ENCODE measurements around the gene JAML. TPM values are rescaled to one million over a fixed set of nuclear protein-coding genes. Genes with fewer than 3 reads are reported as not detected.
A peak's percentile ranks its signal among the peaks of the same experiment; 100 is the strongest.

JAML gene
- total RNA-seq, 1 experiment from 2014 or later: 0.30 TPM

DNA sequence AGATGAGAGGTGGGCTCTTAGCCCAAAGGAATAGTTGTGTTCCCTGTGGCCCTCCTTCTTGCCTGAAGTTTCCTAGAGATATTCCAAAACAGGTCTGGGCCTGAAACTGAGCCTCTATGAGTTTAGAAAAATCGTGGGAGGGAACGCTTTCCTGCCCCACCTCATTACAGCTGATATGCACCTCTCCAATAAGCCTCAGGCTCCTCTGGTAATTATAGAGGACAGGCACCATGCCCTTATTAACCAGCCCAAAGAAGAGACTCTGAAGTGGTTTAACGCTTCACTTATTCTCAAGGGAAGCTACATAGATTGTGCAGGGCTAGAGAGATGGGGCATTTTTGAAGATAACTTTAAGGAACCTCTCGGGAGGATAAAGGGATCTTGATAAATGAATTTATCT, 42.7 kb upstream of the JAML start:
- no TSS peak for BruUV-seq (replicated peaks)
- Histone ChIP-seq H3K4me3 (replicated peaks in 1 of 2; ENCODE audit: low read depth in 1 of 2, low read length in 2 of 2) (no peak overlapping the region), H3K4me2 (ENCODE audit: low read length) (no peak overlapping the region), H3K27ac (ENCODE audit: low read depth, low read length) (no peak overlapping the region), H4K20me1 (ENCODE audit: insufficient read depth) (no peaks in the 10 kb centered on the region), H2AFZ (ENCODE audit: low read depth, low read length, poor library complexity, severe bottlenecking) (no peak overlapping the region), H3K79me2 (ENCODE audit: insufficient read depth, low read length) (no peaks in the 10 kb centered on the region), H3K27me3 (ENCODE audit: insufficient read depth, low read length) (no peaks in the 10 kb centered on the region), H3K4me1 (ENCODE audit: control insufficient read depth in 1 of 2, insufficient read depth in 2 of 2, low read length in 2 of 2) (peaks cover 14 to 33% of the 10 kb centered on the region in 2 experiments; a peak in 3 of 4 replicates), H3K9me2 (ENCODE audit: insufficient read depth) (no peaks in the 10 kb centered on the region), H3K9ac (ENCODE audit: low read length) (no peak overlapping the region), H3K9me3 (ENCODE audit: control insufficient read depth in 1 of 2, insufficient read depth in 1 of 2, low read depth in 1 of 2, low read length in 2 of 2) (no peaks in the 10 kb centered on the region), H3K36me3 (ENCODE audit: control insufficient read depth in 1 of 2, insufficient read depth in 2 of 2, low read length in 2 of 2) (no peaks in the 10 kb centered on the region; a peak in 1 of 4 replicates)
- ChIA-PET CTCF (interaction anchor here (0.9 kb wide), 1 partner anchor 28 kb away, joined by 3 read pairs; no protein-coding TSS in a partner anchor), RAD21 (ENCODE audit: low non-redundant PET in 1 of 2, low total read pairs in 2 of 2, uncharacterized antibody in 2 of 2, unreplicated experiment in 2 of 2) (no interaction called here), POLR2A (interaction anchor here (1.2 kb wide), 1 partner anchor 10 kb away, joined by 4 read pairs; no protein-coding TSS in a partner anchor)
- ATAC-seq: no peak
- no peak for DNase-seq (ENCODE audit: low read depth, low spot score)
- intact Hi-C loops (cut with micrococcal nuclease): no loop called here
- no peak for TF ChIP-seq EZH2 (IDR thresholded peaks at IDR 0.05)
- TF ChIP-seq, protein P1, sequence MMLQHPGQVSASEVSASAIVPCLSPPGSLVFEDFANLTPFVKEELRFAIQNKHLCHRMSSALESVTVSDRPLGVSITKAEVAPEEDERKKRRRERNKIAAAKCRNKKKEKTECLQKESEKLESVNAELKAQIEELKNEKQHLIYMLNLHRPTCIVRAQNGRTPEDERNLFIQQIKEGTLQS (IDR thresholded peaks at IDR 0.05): no peak
- no peak for TF ChIP-seq ZFX (IDR thresholded peaks at IDR 0.05)
- TF ChIP-seq, protein P2, sequence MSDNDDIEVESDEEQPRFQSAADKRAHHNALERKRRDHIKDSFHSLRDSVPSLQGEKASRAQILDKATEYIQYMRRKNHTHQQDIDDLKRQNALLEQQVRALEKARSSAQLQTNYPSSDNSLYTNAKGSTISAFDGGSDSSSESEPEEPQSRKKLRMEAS (IDR thresholded peaks at IDR 0.05): no peak

DNA sequence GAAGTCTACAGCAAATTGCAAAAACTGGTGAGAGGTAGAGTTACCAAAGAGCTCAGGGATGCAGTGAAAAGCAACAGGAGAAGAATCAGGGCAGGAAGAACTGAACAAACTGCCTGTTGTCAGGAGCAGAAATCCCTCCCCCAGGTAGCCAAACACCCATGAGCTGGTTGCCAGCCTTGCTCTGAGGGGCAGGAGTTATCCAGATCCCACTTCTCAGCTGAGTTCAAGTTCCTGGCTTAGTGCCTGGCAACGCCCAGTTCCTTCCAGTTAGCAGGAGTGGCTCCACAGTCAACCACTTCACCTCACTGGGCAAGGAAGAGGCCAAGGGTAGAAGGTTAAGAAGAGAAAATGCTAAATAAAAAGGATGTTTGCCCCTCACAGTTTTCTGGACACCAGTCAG, 41.1 kb upstream of the JAML start:
- ChIA-PET CTCF (interaction anchor here (0.6 to 1.6 kb wide), 4 partner anchors 30 to 141 kb away, joined by 3 to 5 read pairs (median 4); no protein-coding TSS in a partner anchor), RAD21 (ENCODE audit: low non-redundant PET in 1 of 2, low total read pairs in 2 of 2, uncharacterized antibody in 2 of 2, unreplicated experiment in 2 of 2) (no interaction called here), POLR2A (no interaction called here)
- no peak overlapping the region for H3K9ac ChIP-seq (ENCODE audit: low read length)
- no peaks in the 10 kb centered on the region for H3K9me3 ChIP-seq (ENCODE audit: control insufficient read depth in 1 of 2, insufficient read depth in 1 of 2, low read depth in 1 of 2, low read length in 2 of 2)
- no TSS peak for BruUV-seq (replicated peaks)
- no peaks in the 10 kb centered on the region; a peak in 1 of 4 replicates for H3K36me3 ChIP-seq (ENCODE audit: control insufficient read depth in 1 of 2, insufficient read depth in 2 of 2, low read length in 2 of 2)
- no peak overlapping the region for H3K4me2 ChIP-seq (ENCODE audit: low read length)
- DNase-seq (ENCODE audit: low read depth, low spot score) (no peak), ATAC-seq (no peak)
- H2AFZ ChIP-seq (ENCODE audit: low read depth, low read length, poor library complexity, severe bottlenecking): peak overlapping the region; percentile 56
- no peak for TF ChIP-seq CBX3 (IDR thresholded peaks at IDR 0.05; ENCODE audit: low read depth)
- TF ChIP-seq SP1 (IDR thresholded peaks at IDR 0.05; ENCODE audit: low read depth): no peak
- no peak for TF ChIP-seq SIN3A (IDR thresholded peaks at IDR 0.05; ENCODE audit: low read depth)
- TF ChIP-seq POLR2A (IDR thresholded peaks at IDR 0.05; ENCODE audit: borderline replicate concordance, extremely low read depth, insufficient read depth, insufficient read length): no peak
- TF ChIP-seq SRF (IDR thresholded peaks at IDR 0.05; ENCODE audit: low read depth): no peak
- no peak for TF ChIP-seq EZH2 (IDR thresholded peaks at IDR 0.05)
- TF ChIP-seq EGR1 (IDR thresholded peaks at IDR 0.05; ENCODE audit: low read depth): no peak
- TF ChIP-seq, protein P3, sequence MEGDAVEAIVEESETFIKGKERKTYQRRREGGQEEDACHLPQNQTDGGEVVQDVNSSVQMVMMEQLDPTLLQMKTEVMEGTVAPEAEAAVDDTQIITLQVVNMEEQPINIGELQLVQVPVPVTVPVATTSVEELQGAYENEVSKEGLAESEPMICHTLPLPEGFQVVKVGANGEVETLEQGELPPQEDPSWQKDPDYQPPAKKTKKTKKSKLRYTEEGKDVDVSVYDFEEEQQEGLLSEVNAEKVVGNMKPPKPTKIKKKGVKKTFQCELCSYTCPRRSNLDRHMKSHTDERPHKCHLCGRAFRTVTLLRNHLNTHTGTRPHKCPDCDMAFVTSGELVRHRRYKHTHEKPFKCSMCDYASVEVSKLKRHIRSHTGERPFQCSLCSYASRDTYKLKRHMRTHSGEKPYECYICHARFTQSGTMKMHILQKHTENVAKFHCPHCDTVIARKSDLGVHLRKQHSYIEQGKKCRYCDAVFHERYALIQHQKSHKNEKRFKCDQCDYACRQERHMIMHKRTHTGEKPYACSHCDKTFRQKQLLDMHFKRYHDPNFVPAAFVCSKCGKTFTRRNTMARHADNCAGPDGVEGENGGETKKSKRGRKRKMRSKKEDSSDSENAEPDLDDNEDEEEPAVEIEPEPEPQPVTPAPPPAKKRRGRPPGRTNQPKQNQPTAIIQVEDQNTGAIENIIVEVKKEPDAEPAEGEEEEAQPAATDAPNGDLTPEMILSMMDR (IDR thresholded peaks at IDR 0.05 in 2 of 3, conservative IDR thresholded peaks at IDR 0.05 in 1 of 3; ENCODE audit: borderline replicate concordance in 1 of 3, insufficient read depth in 1 of 3, low read depth in 2 of 3, low read length in 2 of 3): no peak
- TF ChIP-seq, protein P4, sequence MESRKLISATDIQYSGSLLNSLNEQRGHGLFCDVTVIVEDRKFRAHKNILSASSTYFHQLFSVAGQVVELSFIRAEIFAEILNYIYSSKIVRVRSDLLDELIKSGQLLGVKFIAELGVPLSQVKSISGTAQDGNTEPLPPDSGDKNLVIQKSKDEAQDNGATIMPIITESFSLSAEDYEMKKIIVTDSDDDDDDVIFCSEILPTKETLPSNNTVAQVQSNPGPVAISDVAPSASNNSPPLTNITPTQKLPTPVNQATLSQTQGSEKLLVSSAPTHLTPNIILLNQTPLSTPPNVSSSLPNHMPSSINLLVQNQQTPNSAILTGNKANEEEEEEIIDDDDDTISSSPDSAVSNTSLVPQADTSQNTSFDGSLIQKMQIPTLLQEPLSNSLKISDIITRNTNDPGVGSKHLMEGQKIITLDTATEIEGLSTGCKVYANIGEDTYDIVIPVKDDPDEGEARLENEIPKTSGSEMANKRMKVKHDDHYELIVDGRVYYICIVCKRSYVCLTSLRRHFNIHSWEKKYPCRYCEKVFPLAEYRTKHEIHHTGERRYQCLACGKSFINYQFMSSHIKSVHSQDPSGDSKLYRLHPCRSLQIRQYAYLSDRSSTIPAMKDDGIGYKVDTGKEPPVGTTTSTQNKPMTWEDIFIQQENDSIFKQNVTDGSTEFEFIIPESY (IDR thresholded peaks at IDR 0.05; ENCODE audit: extremely low read depth, insufficient replicate concordance, low read length): no peak
- TF ChIP-seq TCF7L2 (IDR thresholded peaks at IDR 0.05; ENCODE audit: borderline replicate concordance, extremely low read depth, insufficient read depth, insufficient read length): no peak
- no peak for TF ChIP-seq ZFX (IDR thresholded peaks at IDR 0.05)
- TF ChIP-seq RAD21 (IDR thresholded peaks at IDR 0.05; ENCODE audit: low read depth): no peak
- no peak for TF ChIP-seq ZNF274 (IDR thresholded peaks at IDR 0.05; ENCODE audit: low read depth, low read length)
- TF ChIP-seq CEBPB (IDR thresholded peaks at IDR 0.05; ENCODE audit: low read depth): no peak
- no peak for TF ChIP-seq JUND (IDR thresholded peaks at IDR 0.05)
- TF ChIP-seq, protein P1 (IDR thresholded peaks at IDR 0.05): no peak
- H4K20me1 ChIP-seq (ENCODE audit: insufficient read depth): no peaks in the 10 kb centered on the region
- H3K4me3 ChIP-seq (replicated peaks in 1 of 2; ENCODE audit: low read depth in 1 of 2, low read length in 2 of 2): no peak overlapping the region
- intact Hi-C loops (cut with micrococcal nuclease): no loop called here
- H3K27me3 ChIP-seq (ENCODE audit: insufficient read depth, low read length): no peaks in the 10 kb centered on the region
- H3K4me1 ChIP-seq (ENCODE audit: control insufficient read depth in 1 of 2, insufficient read depth in 2 of 2, low read length in 2 of 2): peaks cover 14 to 33% of the 10 kb centered on the region in 2 experiments; a peak in 3 of 4 replicates
- H3K79me2 ChIP-seq (ENCODE audit: insufficient read depth, low read length): no peaks in the 10 kb centered on the region
- no peak overlapping the region for H3K27ac ChIP-seq (ENCODE audit: low read depth, low read length)
- H3K9me2 ChIP-seq (ENCODE audit: insufficient read depth): no peaks in the 10 kb centered on the region
